Effector memory CD4-positive, alpha-beta T cell (primary cell): ENCODE results near the gene SERPINB2.

Source experiments
- DNase-seq, 3 donors: peaks; one replicate each; pipeline ENCODE4 v3.0.0-alpha.2; 2020
- H3K27ac ChIP-seq: 2 replicates; pipeline ENCODE4 v1.7.0; 2013; ENCODE audit warnings: mild to moderate bottlenecking, low read length, moderate library complexity; ENCODE audit not compliant: insufficient read depth, poor library complexity, severe bottlenecking
- H3K27me3 ChIP-seq: replicated peaks from 2 replicates; pipeline ENCODE4 v1.7.0; 2013; ENCODE audit warnings: mild to moderate bottlenecking, low read length; ENCODE audit not compliant: insufficient read depth, control insufficient read depth, poor library complexity, severe bottlenecking
- H3K36me3 ChIP-seq: 2 replicates; pipeline ENCODE4 v1.7.0; 2013; ENCODE audit warnings: mild to moderate bottlenecking, low read length, moderate library complexity; ENCODE audit not compliant: control insufficient read depth, insufficient read depth
- H3K4me1 ChIP-seq: 2 replicates; pipeline ENCODE4 v1.7.0; 2013; ENCODE audit warnings: low read length, mild to moderate bottlenecking; ENCODE audit not compliant: control insufficient read depth, insufficient read depth, poor library complexity, severe bottlenecking
- H3K4me3 ChIP-seq: 2 replicates; pipeline ENCODE4 v1.7.0; 2013; ENCODE audit warnings: low read length, low read depth, mild to moderate bottlenecking; ENCODE audit not compliant: insufficient read depth, poor library complexity, severe bottlenecking
- H3K9me3 ChIP-seq: 2 replicates; pipeline ENCODE4 v1.7.0; 2013; ENCODE audit warnings: mild to moderate bottlenecking, low read length, moderate library complexity; ENCODE audit not compliant: control insufficient read depth

Gene SERPINB2

DNA sequence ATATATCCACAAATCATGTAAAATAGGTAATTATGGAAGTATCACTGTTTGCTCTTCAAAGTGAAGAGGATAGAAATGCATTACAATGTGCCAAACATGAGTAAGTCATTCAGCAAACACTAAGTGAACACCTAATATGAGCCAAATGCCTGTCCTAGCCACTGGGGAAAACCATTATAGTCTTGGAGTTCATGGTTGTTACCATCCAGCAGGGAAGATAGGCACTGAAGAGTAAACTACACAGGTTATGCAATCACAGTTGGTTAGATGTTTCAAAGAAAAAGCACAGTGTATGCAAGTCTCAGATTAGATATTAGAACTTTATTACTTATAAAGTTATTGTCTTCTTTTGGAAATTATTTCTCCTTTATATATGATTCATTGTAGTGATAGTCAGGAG, 3.9 kb upstream of the SERPINB2 start:
- H3K27me3 ChIP-seq, result no peaks in the 10 kb centered on the region

DNA sequence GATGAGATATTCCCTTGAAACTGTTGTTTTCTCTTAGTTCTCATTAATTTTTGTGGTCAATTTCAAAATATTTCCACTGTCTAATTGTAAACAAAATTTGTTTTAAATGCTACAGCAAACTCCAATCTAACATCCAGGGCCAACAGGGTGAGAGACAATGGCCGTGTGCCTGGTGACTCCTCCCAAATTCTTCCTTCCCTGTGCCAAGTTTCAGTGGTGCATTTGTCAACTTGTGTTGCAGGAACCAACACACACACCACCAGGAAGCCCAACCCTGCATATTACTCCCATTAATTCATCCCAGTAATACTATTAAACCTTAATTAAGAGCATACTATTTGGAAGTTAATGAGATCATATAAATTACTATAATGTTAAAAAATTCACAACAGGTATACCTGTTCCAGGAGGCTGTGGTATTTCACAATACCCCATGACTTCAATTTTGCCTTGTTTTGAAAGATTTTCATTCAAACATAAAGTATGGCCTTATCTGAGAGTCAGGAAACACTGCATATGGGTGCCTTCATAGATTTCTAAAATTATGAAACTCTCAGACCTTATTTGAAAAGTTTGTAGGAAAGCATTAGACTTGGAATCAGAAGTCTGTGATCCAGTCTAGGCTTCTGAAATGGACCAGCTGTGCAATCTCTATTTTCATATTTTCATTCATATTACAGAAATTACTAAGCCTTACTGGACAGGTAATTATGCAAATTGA, 1.1 kb downstream of the SERPINB2 start:
- H3K4me1 ChIP-seq, result no peaks in the 10 kb centered on the region
- DNase-seq, result no peak
- H3K9me3 ChIP-seq, result no peaks in the 10 kb centered on the region
- no peaks in the 10 kb centered on the region for H3K27me3 ChIP-seq
- H3K4me3 ChIP-seq, result no peak overlapping the region
- H3K27ac ChIP-seq, result no peak overlapping the region
- H3K36me3 ChIP-seq, result no peaks in the 10 kb centered on the region

More for the DNA sequence above, 3.9 kb upstream of the SERPINB2 start:
- Histone ChIP-seq H3K36me3 (no peaks in the 10 kb centered on the region), H3K4me3 (no peak overlapping the region), H3K9me3 (no peaks in the 10 kb centered on the region), H3K27ac (no peak overlapping the region), H3K4me1 (no peaks in the 10 kb centered on the region)
- DNase-seq, result no peak

DNA sequence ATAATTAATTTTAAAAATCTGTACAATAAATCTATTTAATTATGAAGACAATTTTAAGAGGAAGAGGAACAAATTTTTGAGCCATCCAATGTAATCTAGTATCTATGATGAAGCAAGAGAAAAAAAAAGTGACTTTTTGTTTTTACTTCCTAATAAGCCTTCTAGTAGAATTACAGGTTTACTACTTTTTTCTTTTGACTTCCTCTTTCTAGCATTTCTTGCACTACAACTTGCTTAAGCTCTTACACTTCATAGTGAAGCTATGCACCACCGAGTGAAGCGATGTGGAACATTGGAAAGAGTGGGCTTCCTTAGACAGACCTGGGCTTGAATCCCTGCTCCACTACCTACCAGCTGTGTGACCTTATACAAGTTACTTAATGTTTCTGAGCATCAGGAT, 2.1 kb downstream of the SERPINB2 start:
- H3K27ac ChIP-seq, result no peak overlapping the region

DNA sequence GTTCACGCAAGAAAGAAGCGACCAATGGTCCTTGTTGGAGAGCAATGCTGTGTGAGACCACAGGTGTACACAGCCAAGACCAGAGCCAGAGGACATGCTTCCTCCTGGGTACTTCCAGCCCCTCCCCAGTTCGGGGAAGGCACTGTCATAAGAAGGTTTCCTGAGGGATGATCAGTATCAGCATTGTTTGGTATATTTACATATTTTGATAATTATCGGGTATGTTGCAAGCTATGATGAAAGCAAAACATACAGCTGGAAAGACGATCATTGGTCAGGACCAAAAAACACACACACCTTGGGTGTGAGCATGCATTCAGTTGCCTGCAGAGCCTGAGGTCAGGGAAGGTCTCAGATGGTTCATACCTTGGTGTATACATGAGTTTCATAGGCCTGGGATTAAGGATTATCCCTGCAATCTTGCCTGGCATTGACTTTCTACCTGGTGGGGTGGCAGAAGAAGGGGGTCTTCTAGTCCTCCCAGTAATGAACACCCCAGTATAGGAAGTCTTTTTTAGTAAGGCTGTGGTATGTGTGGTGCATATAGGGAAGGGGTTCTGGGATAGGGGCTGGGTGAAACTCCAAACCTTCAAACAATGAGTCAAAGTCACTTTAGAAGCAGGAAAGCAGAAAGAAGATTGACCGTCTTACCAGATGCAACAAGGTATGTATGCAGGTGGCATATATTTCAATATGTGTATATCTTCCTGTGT, 2.9 kb downstream of the SERPINB2 start:
- H3K36me3 ChIP-seq, result no peaks in the 10 kb centered on the region
- no peaks in the 10 kb centered on the region for H3K27me3 ChIP-seq
- H3K9me3 ChIP-seq, result no peaks in the 10 kb centered on the region
- no peak overlapping the region for H3K27ac ChIP-seq
- DNase-seq, result no peak
- no peak overlapping the region for H3K4me3 ChIP-seq
- no peaks in the 10 kb centered on the region for H3K4me1 ChIP-seq

More for the DNA sequence above, 2.1 kb downstream of the SERPINB2 start:
- no peak overlapping the region for H3K4me3 ChIP-seq
- H3K9me3 ChIP-seq, result no peaks in the 10 kb centered on the region
- no peak for DNase-seq
- H3K36me3 ChIP-seq, result no peaks in the 10 kb centered on the region
- H3K27me3 ChIP-seq, result no peaks in the 10 kb centered on the region
- H3K4me1 ChIP-seq, result no peaks in the 10 kb centered on the region

DNA sequence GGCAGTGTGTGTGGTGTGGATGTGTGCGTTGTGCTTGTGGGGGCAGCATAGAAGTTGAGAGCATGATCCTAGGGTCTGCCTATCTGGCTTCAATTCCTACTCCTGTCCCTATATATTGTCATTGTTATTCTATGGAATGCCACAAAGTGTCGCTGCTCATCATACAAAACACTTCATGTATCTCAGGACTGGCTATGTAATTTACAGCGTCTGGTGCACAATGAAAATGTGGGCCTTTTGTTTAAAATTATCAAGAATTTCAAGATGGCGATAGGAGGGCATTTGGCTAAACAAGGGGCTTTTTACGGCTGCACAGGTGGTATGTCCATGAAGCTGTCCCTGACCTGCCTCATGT, 3.4 kb downstream of the SERPINB2 start:
- no peak for DNase-seq
- Histone ChIP-seq H3K27ac (no peak overlapping the region), H3K4me3 (no peak overlapping the region), H3K36me3 (no peaks in the 10 kb centered on the region), H3K4me1 (no peaks in the 10 kb centered on the region), H3K9me3 (no peaks in the 10 kb centered on the region), H3K27me3 (no peaks in the 10 kb centered on the region)

DNA sequence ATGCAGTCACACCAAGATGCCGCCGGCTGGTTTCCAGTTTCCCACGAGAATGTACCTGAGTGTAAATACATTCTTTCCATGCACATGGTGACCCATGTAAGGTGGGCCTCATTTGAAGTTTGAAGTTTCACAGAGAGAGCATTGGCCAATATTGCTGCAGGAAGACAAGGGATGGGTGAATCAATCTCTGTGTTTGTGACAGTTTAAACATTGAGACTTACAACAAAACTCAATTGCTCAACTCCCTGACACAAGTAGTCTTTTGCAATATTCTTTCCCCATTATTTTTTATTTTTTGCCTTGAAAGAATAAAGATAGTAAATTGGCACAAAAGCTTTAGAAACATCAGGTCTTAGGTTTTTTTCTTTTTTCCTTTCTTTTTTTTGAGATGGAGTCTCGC, 5.1 kb downstream of the SERPINB2 start:
- no peaks in the 10 kb centered on the region for H3K4me1 ChIP-seq
- DNase-seq, result no peak

DNA sequence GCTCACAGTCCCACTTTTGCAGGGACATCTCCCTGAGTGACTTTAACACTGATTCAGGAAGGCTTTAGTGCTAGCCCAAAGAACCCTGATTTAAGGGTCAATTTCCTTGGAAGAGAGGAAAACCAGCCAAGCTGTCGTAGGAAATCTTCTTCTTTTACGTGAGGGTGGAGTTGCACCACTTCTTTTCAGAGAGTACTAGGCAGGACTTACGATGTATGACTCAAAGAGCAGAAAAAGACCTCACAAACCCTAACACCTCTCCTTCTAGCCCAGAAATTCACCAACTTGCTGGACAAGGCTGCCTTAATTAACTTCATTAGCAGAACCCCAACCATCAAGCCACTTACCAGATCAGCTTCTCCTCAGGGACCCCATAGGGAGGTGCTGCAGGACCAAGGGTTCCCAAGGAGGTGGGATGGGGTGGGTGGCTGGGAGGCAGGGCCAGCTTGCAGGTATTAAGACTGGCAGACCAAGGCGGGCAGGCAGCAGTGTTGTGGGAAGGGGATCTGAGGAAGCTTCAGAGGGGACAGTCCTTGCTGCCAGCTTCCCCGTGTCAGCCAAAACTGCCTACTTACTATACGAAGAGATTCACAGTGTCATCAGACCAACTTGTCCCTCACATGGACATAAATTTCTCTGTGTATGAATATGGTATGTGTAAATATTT, 6.7 kb downstream of the SERPINB2 start:
- no peaks in the 10 kb centered on the region for H3K4me1 ChIP-seq
- no peak for DNase-seq
- H3K27me3 ChIP-seq, result no peaks in the 10 kb centered on the region
- H3K9me3 ChIP-seq, result no peaks in the 10 kb centered on the region
- no peak overlapping the region for H3K4me3 ChIP-seq
- H3K27ac ChIP-seq, result no peak overlapping the region
- H3K36me3 ChIP-seq, result no peaks in the 10 kb centered on the region

More for the DNA sequence above, 5.1 kb downstream of the SERPINB2 start:
- no peak overlapping the region for H3K27ac ChIP-seq
- H3K27me3 ChIP-seq, result no peaks in the 10 kb centered on the region
- H3K9me3 ChIP-seq, result no peaks in the 10 kb centered on the region
- no peaks in the 10 kb centered on the region for H3K36me3 ChIP-seq
- no peak overlapping the region for H3K4me3 ChIP-seq

DNA sequence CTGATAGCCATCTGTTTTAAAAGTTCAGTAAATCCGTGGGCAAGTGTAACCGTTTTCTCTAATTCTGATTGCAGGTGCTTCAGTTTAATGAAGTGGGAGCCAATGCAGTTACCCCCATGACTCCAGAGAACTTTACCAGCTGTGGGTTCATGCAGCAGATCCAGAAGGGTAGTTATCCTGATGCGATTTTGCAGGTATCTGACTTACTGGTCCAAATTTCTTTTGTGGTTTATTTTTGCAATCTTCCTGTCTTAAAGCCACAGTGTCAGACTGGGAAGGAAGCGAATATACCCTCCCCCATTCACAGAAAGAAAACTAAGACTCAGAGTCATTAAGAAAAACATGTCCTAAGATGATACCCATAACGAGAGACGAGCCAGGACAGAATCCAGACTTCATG, 7.7 kb downstream of the SERPINB2 start:
- no peak for DNase-seq
- Histone ChIP-seq H3K9me3 (no peaks in the 10 kb centered on the region), H3K27ac (no peak overlapping the region), H3K4me3 (no peak overlapping the region), H3K27me3 (no peaks in the 10 kb centered on the region), H3K36me3 (no peaks in the 10 kb centered on the region), H3K4me1 (no peaks in the 10 kb centered on the region)

DNA sequence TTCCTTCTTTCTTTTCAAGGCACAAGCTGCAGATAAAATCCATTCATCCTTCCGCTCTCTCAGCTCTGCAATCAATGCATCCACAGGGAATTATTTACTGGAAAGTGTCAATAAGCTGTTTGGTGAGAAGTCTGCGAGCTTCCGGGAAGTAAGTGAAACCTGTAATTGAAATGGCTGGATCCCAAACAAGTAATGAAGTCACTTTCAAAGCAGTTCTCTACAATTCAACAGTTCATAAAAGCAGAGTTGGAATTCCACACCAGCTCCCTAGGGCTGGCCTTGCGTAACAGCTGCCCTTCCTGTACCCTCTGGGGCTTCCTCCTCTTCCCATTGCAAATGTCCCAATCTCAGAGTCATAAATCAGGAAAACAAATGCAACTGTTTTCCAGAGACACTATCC, 9.6 kb downstream of the SERPINB2 start:
- Histone ChIP-seq H3K4me1 (no peaks in the 10 kb centered on the region), H3K27ac (no peak overlapping the region), H3K36me3 (no peaks in the 10 kb centered on the region), H3K27me3 (no peaks in the 10 kb centered on the region), H3K4me3 (no peak overlapping the region), H3K9me3 (no peaks in the 10 kb centered on the region)
- DNase-seq, result no peak

DNA sequence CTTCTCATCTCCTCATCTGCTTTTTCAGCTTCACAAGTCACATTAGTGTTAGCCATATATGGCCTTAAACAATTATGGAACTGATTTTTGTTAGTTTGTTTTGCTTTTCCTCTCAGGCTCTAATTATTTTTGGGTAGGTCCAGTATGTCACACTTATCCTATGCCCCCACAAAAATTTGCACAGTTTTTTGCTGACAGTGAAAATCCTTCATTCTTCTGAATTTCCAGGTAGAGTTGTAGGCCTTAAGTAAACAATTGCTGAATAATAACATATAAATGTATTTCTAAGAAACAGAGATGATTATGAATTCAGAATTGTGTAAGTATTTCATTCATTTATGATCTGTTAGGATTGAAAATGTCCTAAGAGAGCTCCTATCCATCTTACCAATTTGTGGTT, 11.7 kb downstream of the SERPINB2 start:
- Histone ChIP-seq H3K27ac (no peak overlapping the region), H3K4me1 (no peaks in the 10 kb centered on the region), H3K27me3 (no peaks in the 10 kb centered on the region), H3K4me3 (no peak overlapping the region), H3K9me3 (no peaks in the 10 kb centered on the region), H3K36me3 (no peaks in the 10 kb centered on the region)
- no peak for DNase-seq
